Daoy (cell line): Measurements from ENCODE around the gene LAT. TPM values are rescaled to one million over a fixed set of nuclear protein-coding genes. Genes with fewer than 3 reads are reported as not detected.
"Not testable (repeated sequence)": the region's sequence is repeated elsewhere in the genome, so short reads cannot be mapped to it uniquely, and the experiment has no call there.

Experiments
- DNase-seq: peaks from one replicate; pipeline ENCODE4 v3.0.0-alpha.2; 2015; ENCODE audit warnings: low read depth
- total RNA-seq: library from RNA; depleted of rRNA; stranded (reverse); fragments of >200 nt; shearing (Covaris generic); gene quantifications from 2 replicates; pipeline ENCODE4 v1.2.3, GENCODE V29; 2014

LAT gene
- total RNA-seq, 1 experiment from 2014 or later = 8.6 TPM

DNA sequence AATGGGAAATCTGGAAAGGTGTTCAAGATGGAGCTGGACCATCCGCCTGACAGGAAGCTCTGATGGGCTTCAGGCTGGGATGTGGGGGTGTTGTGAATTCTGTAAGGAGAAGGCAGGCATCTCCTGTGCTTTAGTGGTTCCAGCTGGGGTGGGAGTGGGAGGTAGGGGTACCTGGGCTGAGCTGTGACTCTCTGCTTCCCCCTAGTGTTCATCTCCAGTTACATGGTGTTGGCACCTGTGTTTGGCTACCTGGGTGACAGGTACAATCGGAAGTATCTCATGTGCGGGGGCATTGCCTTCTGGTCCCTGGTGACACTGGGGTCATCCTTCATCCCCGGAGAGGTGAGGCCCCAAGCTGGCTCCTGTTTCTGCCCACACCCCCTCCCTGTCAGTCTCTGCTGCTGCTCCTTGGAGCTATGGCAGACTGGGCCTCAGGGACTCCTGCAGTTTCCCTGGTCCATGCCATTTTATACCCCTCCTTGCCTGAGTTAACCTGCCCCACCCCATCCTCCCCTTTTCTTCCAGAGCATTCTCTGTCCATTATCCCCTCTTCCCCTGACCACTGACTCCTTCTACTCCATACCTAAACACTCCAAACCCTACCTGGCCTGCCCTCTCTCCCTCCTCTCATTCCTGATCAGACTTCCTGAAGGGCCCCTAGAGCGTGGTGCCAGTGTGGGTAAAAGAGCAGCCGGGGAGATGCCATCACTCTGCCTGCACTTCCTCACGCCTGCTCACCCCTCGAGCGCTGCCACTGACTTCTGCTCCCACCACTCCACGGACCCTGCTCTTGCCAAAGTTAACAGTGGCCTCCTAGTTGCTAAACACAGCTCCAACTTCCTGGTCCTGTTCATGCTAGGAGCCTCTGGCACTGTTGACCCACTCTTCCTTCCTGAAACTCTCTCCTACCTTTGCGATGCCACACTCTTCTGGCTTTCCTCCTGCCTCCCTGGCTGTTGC lies 6.9 kb upstream of the LAT start:
- no peak for DNase-seq

DNA sequence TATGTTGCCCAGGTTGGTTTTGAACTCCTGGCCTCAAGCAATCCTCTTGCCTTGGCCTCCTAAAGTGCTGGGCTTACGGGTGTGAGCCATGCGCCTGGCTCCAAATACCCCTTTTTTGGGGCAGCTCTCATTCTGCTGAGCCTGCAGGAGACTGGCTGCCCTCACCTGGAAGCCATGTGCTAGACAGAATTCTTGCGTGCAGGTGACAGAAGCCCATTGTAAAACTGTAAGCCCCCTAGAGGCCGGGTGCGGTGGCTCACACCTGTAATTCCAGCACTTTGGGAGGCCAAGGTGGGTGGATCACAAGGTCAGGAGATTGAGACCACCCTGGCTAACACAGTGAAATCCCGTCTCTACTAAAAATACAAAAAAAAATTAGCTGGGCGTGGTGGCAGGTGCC lies 4.5 kb upstream of the LAT start:
- DNase-seq = not testable (repeated sequence)

DNA sequence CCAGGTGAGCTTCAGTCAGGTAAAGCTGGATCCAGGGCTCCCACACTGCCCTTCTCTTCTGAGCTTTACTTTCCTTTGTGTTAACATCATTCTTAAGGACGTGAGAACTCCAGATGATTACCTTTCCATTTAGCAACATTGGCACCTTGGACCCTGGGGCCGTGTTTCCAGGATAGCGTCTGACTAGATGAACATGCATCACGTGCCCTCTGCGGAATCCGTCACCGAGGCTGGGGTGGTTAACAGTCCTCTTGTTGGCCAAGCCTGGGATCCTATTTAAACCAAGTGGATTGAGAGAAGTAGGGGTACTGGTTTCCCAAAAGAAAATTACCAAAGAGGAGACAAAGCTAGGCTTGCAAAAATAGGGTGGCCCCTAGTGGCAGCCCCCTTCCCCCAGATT lies 3.9 kb upstream of the LAT start:
- DNase-seq = no peak

DNA sequence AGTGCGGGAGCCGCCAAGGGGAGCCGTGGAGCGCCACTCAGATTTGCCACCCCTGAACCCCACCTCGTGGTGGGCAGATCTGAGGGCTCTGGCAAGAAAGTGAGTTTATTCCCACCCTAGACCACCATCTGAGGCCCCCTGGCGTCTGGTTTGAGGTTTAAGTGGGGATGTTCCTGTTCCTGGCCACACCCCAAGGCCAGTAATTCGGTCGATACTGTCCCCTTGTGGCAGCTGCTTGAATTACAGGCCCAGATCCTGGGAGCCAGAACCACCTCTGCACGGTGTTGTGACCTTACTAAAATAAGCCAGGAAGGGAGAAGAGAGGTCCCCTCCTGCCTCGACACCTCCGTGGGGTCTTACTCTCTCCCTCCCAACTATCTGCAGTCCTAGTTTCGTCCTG lies 3.3 kb upstream of the LAT start:
- DNase-seq = no peak

DNA sequence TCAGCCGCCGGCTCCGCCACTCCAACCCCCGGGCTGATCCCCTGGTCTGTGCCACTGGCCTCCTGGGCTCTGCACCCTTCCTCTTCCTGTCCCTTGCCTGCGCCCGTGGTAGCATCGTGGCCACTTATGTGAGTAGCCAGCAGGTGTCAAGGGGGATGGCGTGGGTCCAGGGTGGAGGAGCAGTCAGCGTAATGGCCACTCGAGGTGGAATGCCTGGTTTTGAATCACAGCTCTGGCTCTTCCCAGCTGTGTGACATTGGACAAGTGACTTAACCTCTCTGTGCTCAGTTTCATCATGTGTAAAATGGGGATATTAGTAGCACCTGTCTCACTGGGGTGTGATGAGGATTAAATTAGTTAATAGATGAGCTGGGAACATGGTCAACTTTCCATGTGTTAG lies 2.4 kb upstream of the LAT start:
- DNase-seq = no peak

DNA sequence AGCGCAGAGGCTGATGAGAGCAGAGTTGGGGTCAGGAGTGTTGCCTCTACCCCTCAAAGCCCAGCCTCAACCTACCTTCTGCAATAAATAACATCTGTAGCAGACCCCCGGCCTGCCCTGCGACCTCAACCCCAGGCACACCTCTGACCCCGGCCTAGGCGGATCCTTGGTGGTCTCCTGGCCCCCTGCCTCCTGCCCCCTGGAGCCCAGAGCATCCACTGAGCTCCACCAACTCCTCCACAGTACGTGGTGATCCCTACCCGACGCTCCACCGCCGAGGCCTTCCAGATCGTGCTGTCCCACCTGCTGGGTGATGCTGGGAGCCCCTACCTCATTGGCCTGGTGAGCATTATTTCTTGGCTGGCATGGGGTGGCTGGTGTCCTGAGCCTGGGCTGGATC lies 1.9 kb upstream of the LAT start:
- DNase-seq = no peak

DNA sequence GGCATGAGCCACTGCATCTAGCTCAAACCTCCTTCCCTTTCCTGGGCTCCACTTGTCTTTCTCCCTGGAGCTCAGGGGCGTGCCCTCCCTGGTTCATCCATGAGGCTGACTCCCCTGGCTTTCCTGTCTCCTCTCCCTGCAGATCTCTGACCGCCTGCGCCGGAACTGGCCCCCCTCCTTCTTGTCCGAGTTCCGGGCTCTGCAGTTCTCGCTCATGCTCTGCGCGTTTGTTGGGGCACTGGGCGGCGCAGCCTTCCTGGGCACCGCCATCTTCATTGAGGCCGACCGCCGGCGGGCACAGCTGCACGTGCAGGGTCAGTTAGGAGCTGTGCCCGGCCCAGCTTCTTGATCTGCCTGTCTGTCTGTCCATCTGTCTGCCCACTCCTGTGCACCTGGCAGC lies 1.2 kb upstream of the LAT start:
- DNase-seq = no peak

DNA sequence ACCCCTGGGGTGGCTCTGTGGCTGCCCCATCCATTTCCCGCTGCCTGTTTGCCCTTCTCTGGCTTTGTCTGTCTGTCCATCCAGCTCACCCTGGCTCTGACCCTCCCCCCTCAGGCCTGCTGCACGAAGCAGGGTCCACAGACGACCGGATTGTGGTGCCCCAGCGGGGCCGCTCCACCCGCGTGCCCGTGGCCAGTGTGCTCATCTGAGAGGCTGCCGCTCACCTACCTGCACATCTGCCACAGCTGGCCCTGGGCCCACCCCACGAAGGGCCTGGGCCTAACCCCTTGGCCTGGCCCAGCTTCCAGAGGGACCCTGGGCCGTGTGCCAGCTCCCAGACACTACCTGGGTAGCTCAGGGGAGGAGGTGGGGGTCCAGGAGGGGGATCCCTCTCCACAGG lies 761 bp upstream of the LAT start:
- no peak for DNase-seq

DNA sequence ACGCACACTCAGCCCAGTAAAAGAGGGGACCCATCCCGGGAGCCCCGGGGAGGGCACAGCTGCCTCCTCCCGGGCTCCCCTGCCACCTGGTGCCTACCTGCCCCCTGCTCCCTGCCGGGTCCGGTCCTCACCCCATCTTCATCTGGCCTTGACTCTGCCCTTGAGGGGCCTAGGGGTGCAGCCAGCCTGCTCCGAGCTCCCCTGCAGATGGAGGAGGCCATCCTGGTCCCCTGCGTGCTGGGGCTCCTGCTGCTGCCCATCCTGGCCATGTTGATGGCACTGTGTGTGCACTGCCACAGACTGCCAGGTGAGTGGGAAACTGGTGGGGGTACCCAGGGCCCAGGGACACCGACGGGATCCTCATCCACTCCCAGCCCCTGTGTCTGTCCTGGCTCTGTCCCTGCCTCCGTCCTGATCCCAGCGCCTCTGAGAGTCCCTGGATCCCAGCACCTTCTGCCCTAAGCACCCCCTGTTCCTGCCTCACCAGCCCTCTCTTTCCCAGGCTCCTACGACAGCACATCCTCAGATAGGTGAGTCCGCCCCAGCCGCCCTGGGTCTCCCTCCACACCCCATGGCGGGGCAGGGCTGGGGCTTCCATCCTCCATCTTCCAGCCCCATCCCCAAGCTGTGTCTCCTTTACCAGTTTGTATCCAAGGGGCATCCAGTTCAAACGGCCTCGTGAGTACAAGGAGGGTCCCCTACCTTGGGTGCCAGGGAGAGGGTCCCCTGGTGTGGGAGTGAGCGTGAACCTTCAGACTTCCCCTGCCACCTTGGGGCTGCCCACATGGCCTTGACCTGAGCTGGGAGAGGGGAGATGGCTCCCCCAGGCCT lies 574 bp downstream of the LAT start:
- no peak for DNase-seq

DNA sequence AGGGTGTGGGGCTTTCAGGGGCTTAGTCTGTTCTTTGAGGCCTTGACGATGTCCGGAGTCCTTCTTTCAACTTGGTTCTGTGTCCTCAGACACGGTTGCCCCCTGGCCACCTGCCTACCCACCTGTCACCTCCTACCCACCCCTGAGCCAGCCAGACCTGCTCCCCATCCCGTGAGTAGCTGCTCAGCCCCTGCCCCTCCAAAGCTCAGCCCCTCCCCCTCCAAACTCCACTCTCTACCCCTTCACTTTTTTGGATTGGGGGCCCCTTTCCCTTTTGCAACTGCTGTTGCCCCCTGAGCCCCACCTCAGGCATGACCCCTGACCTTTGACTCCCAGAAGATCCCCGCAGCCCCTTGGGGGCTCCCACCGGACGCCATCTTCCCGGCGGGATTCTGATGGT lies 1.2 kb downstream of the LAT start:
- DNase-seq = no peak

DNA sequence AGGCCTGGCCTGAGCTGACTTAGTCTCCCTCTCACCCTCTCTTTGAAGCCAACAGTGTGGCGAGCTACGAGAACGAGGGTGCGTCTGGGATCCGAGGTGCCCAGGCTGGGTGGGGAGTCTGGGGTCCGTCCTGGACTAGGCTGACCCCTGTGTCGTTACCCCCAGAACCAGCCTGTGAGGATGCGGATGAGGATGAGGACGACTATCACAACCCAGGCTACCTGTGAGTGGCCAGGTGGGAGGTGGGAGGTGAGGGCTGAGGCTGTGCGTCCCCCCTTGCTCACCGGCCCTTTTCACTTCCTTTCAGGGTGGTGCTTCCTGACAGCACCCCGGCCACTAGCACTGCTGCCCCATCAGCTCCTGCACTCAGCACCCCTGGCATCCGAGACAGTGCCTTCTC lies 1.6 kb downstream of the LAT start:
- no peak for DNase-seq

DNA sequence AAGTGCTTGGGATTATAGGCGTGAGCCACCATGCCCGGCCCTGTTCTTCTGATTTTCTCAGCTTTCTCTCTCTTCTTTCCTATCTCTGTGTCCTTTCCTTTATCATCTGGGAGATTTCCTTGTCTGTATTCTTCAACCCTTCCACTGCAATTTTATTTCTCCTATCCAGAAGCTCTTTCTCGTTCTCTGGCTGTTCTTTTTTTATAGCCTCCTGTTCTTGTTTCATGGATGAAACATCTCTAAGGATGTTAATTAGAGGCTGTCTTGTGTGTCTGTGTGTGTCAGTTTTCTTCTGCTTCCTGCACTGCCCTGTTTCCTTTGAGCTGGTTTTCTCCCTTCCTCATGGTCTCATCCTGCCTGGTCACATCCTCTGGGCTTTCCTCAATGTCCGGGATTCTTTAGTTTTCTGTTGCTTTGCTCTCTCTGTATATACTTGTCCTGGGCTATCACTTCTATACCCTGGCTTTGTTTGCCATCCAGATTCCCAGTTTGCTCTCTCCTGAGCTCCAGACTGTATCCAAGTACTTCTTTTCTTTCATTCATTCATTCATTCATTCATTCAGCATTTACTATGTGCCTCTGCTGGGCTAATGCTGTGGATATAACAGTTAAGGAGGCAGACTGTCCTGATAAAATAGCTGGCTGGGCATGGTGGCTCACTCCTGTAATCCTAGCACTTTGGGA lies 2.5 kb downstream of the LAT start:
- no peak for DNase-seq

DNA sequence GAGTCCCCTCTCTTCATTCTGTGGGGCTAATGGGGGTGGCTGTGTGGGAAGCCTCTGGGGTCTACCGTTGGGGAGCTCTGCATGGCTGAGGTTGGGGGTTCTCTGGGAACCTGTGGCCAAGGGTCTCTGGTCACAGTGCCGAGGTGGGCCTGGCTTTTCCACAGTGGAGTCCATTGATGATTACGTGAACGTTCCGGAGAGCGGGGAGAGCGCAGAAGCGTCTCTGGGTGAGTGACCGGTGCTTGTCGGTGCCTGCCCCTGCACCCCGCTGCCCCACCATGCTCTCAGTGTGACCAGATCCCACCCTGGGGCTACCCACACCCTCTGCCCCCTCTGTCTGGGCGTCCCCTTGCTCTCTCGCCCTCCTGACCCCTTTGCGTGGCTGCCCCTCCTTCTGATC lies 4.5 kb downstream of the LAT start:
- DNase-seq = no peak

DNA sequence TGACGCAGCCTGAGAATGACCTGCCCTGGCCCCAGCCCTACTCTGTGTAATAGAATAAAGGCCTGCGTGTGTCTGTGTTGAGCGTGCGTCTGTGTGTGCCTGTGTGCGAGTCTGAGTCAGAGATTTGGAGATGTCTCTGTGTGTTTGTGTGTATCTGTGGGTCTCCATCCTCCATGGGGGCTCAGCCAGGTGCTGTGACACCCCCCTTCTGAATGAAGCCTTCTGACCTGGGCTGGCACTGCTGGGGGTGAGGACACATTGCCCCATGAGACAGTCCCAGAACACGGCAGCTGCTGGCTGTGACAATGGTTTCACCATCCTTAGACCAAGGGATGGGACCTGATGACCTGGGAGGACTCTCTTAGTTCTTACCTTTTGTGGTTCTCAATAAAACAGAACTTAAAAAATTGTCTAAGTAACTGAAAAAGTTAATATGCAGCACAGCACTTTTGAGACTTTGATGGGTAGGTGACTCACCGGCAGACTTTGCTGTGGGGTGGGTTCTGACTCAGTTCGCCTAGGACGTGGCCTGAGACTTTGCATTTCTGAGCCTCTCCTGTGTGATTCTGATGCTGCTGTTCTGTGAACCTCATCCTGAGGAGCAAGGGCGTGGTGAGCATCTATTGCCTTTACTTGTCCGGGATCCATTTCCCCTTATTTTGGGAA lies 5.7 kb downstream of the LAT start:
- no peak for DNase-seq

DNA sequence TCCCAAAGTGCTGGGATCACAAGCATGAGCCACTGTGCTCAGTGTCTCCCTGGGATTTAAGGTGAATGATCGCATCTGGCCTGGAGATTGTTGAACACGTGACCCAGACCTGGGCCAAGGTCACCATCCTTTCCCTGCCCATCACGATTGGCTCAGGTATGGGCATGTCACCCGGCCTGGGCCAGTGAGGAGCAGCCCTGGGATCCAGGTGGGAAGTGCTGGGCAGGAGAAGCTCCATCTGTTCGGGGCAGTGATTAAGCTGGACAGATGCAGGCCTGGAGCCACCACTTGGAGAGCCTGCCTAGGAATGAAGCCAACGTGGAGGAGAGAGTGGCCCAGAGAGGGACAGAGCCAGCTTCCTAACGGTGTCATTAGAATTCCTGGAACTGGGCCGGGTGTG lies 6.8 kb downstream of the LAT start:
- DNase-seq = no peak

DNA sequence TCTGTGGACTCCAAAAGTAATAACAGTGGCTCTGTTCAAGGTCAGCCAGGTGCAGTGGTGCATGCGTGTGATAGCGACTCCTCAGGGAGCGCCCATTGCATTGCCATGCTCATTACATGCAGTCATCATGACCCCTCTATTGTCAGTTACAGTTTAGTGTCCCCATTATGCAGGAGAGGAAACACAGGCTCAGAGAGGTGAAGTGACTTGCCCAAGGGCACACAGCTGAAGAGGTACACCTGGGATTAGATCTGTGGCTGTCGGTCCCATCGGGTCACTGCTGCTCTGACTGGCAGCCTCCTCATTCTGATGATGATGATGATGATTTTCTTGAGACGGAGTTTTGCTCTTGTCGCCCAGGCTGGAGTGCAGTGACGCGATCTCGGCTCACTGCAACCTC lies 7.6 kb downstream of the LAT start:
- no peak for DNase-seq

DNA sequence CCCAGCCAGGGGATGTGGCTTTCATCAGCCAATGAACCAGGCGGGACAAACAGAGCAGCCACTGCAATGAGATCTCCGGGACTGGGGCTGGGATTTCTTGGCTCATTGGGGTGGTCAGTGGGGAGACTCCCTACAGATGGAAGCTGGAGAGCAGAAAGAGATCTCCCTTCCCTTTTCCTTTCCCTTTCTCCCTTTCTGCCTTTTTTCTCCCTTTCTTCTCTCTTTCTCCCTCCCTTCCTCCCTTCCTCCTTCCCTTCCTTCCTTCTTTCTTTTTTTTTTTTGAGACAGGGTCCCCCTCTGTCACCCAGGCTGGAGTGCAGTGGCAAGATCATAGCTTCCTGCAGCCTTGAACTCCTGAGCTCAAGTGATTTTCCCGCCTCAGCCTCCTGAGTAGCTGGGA lies 14.0 kb downstream of the LAT start:
- no peak for DNase-seq

DNA sequence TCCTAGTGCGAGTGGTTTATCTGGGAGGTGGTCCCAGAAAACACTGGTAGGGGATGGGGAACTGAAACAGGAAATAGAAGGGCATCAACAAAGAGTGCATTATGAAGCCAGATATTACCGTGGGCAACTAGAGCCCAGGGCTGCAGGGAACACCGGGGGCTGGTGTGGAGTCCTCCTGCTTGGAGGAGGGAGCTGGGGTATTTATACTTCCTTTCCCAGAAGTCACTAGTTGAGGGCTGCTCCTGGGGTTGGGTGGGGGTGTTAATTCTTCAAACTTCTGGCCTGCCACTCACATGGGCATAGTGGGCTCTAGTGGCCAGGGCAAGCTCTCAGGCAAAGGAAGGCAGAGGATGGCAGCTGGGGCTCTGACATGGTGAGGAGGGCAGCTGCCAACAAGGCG lies 14.7 kb downstream of the LAT start:
- DNase-seq = no peak

DNA sequence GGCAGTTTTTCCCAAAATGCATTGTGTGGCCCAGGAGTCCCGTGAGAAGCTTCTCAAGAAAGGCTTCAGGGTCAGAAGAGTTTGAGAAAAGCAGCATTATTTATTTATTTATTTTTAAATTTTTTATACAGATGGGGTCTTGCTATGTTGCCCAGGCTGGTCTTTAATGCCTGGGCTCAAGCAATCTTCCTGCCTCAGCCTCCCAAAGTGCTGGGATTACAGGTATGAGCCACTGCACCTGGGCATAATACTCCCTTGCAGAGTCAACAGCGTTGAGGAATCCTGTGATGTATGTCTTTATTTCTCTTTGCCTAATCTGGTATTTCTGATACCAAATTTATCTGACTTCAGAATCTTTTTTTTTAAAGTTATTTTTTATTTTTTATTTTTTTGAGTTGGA lies 15.2 kb downstream of the LAT start:
- no peak for DNase-seq

DNA sequence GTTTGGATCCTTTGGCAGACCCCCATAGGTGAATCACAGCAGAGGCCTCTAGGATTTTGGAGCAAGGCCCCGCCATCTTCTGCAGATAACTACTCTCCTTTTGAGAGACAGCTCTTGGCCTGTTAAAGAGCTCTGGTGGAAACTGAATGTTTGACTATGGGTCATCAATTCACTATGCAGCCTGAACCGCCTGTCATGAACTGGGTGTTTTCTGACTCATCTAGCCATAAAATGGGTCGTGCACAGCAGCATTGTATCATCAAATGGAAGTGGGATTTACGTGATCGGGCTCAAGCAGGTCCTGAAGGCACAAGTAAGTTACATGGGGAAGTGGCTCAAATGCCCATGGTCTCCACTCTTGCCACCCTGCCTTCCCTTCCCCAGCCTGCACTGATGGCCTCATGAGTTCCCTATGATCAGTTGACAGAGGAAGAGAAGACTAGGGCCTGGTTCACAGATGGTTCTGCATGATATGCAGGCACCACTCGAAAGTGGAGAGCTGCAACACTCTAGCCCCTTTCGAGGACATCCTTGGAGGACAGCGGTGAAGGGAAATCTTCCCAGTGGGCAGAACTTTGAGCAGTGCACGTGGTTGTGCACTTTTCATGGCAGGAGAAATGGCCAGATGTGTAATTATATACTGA lies 19.8 kb downstream of the LAT start:
- DNase-seq = peak; percentile 36
